Prostate gland (tissue), 2 donors: ENCODE results near the gene FKBP1B.

Source experiments
- CTCF ChIP-seq, 4 experiments: fragments of 200-600 bp in 2 of 4; fragments of 450-650 bp in 2 of 4; sonication (generic) in 2 of 4; IDR thresholded peaks; 1 replicate in 3 of 4; 2 replicates in 1 of 4; pipeline ENCODE4 v1.5.1; 2016 to 2019; ENCODE audit warnings: antibody characterized with exemption in 4 of 4, mild to moderate bottlenecking in 2 of 4, moderate library complexity in 2 of 4
- POLR2A ChIP-seq: fragments of 450-650 bp; IDR thresholded peaks from one replicate; pipeline ENCODE4 v1.6.1; 2016; ENCODE audit warnings: antibody characterized with exemption, mild to moderate bottlenecking

- TF ChIP-seq CTCF (IDR thresholded peaks at IDR 0.05) (no peak), POLR2A (no peak)
Observed at GRCh38 chr2:24105816-24106215, 56.3 kb downstream of the FKBP1B start.
